ENCODE results near the gene CLTCL1.
"Not testable (repeated sequence)": the region's sequence is repeated elsewhere in the genome, so short reads cannot be mapped to it uniquely, and the experiment has no call there.

Gene CLTCL1

DNA sequence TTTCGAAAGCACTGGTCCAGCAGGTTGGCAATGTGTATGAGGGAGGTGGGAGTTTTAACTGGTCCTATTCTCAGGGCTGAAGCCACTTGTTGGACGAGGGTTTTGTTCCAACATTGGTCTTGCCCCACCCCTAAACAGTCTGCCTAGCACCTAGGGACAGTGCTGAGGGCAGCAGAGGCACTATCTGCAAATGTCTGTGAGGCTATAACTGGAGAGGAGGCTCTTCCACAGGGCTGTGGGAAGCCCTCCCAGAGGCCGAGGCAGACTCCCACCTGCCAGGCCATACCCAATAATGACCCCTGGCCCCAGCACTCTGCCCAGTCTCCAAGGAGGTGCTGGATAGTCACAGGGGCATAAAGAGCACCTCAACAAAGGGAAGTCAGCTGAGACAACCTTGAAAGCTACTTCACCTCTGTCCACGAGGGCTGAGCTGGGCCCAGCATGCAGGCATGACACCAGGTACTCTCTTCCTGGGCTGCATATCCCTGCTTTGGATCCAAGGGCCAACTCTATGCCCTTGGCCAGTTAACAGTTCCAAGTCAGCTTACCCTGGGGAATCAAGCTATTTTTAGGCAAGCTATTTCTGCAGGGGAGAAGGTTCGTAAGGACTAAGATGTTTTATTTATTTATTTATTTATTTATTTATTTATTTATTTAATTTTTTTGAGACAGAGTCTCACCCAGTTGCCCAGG lies 72.8 kb downstream of the CLTCL1 start:
- no peak for DNase-seq (ENCODE audit: low read depth)

DNA sequence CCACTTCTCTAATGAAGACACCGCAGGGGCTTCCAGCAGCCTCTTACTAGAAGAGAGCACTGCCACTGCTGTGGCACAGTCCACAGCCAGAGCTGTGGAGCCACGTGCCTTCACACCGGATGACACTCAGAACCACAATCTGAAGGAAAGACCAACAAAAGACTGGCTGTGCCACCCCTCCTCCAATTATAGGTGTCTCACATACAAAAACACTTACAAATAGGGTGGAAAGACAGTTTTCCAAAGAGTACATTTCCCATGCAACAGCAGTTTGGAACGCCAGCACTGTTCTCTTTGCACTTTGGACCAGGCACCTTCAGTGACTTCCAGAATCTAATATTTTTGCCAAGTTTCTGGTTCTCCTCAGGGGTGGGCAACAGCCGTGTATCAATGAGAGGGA lies 74.9 kb downstream of the CLTCL1 start:
- DNase-seq (ENCODE audit: low read depth), result no peak

DNA sequence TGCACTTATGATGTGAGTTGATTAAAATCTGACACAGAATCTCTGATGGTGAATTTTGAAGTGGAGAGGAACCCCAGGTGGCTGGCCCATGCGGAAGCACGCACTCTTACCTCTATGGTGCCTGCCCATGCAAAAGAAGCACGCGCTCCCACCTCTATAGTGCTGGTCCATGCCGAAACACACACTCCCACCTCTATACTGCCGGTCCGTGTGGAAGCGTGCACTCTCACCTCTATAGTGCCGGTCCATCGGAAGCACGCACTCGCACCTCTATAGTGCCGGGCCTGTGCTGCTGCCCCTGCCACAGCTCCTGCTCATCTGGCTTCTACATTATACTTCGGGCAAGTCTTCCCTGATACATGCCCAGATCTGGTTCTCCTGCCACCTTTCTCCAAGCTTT lies 76.2 kb downstream of the CLTCL1 start:
- DNase-seq (ENCODE audit: low read depth), result no peak

- no peak for DNase-seq (ENCODE audit: low read depth)
Measured at GRCh38 chr22:19214078-19214473, 77.4 kb downstream of the CLTCL1 start.

DNA sequence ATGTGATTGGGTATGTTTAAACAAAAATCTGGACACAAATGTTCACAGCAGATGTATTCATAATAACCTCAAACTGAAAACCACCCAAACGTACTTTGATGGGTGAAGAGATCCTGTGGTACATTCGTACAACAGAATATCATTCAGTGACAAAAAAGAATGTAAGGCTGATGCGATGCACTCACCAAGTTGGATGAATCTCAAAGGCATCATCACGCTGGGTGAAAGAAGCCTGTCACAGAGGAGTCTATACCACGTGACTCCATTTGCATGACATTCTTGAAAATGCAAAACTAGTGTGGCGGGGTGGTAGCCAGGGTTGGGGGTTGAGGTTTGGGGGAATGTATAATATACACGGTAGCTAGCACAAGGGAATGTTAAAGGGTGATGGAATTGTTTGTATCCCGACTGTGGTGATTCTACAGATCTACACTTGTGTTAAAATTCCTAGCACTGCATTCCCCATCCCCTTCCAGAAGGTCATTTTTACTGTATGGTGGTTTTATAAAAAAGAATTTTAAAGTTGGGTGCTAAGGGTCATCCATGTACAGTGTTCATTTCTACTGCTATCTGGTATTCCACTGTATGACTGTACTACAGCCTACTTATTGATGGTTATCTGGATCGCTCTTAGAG lies 78.0 kb downstream of the CLTCL1 start:
- no peak for DNase-seq (ENCODE audit: low read depth)

DNA sequence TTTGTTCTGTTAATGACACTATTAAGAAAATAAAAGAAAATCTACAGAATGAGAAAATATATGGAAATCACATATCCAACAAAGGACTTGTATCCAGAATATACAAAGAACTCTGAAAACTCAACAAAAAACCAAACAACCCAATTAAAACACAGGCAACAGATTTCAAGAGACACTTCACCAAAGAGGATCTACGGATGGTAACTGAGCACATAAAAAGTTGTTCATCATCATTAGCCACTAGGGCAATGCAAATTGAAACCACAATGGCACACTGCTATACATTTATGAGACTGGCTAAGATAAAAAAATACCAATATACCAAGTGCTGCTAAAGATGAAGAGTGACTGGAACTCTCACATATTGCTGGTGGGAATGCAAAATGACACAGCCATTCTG lies 78.5 kb downstream of the CLTCL1 start:
- DNase-seq (ENCODE audit: low read depth), result no peak

DNA sequence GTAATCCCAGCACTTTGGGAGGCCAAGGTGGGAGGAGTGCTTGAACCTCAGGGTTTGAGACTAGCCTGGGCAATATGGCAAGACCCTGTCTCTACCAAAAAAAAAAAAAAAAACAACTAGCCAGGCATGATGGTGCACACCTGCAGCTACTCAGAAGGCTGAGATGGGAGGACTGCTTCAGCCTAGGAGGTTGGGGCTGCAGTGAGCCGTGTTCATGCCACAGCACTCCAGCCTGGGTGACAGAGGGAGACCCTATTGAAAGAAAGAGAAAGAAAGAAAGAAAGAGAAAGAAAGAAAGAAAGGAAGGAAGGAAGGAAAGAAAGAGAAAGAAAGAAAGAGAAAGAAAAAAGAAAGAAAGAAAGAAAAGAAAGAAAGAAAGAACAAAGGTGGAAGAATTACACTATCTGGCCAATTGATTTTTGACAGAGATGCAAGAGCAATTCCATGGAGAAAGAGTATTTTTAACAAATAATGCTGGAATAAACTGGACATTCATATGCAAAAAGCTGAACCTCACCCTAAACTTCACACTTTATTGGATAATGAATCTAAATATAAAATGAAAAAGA lies 79.1 kb downstream of the CLTCL1 start:
- DNase-seq (ENCODE audit: low read depth), result no peak

DNA sequence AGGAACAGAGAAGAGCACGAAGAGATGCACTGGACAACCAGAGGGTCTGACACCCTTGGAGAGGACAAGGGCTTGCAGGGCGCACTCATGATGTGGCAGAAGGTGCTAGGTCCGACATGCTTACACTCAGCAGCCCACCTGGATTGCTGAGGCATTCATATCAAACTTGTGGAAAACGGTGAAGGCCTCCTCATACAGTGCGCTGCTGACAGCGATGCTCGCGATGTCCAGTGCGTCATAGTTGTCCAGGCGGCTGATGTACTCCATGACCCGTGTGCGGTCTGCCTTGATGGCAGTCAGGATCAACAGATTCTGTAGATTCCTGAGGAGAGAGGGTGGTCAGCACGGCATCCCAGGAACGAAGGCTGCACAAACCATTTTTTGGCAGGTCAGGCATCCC lies 81.3 kb downstream of the CLTCL1 start:
- DNase-seq (ENCODE audit: low read depth), result no peak

DNA sequence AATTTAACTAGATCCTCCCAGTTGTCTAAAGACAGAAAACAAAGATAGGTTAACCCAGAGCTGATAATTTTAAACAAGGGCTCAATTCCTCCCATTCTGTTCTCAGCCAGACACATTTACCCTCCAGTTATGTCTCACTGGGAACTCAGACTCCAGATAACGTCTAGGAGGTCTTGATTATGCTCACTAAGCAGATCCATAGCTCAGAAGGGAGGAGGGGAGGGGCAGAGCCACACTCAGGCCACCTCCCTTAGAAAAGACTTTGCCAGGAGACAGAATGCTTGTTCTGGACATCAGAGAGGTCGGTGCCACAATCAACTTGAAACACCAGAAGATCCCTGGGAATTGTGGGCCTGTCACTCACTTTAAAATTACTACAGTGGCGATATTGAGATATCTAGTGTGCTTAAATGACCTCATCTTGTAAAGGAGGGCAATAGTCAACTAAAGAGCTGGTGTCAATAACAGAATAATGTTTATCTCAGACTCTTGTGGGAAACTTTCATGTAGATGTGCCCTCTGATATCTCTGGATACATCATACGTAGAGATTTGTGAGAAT lies 83.2 kb downstream of the CLTCL1 start:
- no peak for DNase-seq (ENCODE audit: low read depth)

DNA sequence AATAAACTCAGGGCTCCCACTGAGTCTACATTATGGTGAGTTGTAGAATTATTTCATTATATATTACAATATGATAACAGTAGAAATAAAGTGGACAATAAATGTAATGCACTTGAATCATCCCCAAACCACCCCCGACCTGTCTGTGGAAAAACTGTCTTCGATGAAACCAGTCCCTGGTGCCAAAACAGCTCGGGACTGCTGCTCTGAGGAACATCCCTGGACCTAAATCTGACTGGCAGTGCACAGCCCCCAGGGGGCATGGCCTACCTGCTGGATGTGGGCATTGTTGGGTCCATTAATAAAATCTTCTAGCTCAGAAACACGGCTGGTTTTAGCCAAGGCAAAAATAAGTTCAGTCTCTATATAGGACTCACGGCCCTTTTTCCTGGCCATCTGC lies 83.6 kb downstream of the CLTCL1 start:
- no peak for DNase-seq (ENCODE audit: low read depth)

DNA sequence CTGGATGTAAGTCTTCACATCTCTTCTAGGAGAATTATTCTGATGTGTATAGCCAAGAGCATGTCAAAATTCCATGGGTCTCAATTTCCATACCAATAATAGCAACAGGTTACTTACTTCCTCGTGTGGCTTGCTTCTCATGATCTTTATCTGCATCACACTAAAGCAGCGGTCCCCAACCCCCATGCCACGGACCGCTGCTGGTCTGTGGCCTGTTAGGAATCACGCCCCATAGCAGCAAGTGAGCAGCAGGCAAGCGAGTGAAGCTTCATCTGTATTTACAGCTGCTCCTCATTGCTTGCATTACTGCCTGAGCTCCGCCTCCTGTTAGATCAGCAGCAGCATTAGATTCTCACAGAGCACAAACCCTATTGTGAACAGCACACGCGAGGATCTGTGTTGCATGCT lies 84.1 kb downstream of the CLTCL1 start:
- DNase-seq (ENCODE audit: low read depth), result no peak

DNA sequence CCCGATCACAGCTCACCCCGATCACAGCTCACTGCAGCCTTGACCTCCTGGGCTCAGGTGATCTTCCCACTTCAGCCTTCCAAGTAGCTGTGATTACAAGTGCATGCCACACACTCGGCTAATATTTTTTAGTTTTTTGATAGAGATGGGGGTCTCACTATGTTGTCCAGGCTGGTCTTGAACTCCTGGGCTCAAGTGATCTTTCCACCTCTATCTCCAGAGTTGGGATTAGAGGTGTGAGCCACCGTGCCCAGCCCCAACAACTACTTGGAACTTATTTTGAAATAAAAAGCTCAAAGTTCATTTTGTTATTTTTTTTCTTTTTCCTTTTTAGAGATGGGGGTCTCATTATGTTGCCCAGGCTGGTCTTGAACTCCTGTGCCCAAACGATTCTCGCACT lies 85.2 kb downstream of the CLTCL1 start:
- DNase-seq (ENCODE audit: low read depth), result no peak

GRCh38 chr22:19204640-19205039 lies 86.9 kb downstream of the CLTCL1 start:
- DNase-seq (ENCODE audit: low read depth), result no peak

- no peak for DNase-seq (ENCODE audit: low read depth)
Measured at GRCh38 chr22:19203834-19204233, 87.7 kb downstream of the CLTCL1 start.

- not testable (repeated sequence) for DNase-seq (ENCODE audit: low read depth)
Measured at GRCh38 chr22:19202799-19203186, 88.7 kb downstream of the CLTCL1 start.

DNA sequence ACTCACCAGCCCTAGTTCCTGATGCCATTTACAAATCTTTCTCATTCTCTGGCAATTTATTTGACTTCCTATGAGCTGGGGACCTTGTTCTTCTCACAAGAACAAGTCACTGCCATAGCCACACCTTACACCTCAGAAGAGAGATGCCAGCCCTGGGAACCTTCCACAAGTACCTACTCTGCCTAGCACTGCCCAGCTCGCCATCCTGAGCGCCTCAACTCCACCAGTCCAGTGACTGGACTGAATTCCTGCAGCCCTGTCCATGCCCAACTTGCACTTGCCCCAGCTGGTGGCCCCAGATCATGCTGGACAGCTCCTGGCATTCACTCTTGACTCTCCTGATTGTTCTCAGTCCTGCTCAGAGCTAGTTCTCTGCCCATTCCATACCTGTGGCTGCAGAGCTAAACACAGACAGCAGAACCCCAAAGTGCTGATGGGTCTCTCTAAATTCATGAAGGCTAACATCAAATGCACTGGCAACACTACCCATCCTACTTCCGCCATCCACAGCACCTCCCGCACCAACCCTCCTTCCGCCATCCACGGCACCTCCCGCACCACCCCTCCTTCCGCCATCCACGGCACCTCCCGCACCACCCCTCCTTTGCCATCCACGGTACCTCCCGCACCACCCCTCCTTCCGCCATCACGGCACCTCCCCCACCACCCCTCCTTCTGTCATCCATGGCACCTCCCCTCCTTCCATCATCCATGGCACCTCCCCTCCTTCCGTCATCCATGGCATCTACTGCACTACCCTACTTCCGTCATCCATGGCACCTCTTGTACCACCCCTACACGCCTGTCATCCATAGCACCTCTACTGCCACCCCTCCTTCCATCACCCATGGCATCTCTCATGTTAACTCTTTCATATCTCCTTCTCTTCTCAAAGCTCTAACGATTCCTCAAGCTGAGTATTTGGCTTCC lies 89.4 kb downstream of the CLTCL1 start:
- DNase-seq (ENCODE audit: low read depth), result no peak

- no peak for DNase-seq (ENCODE audit: low read depth)
Measured at GRCh38 chr22:19201130-19201868, 90.2 kb downstream of the CLTCL1 start.

DNA sequence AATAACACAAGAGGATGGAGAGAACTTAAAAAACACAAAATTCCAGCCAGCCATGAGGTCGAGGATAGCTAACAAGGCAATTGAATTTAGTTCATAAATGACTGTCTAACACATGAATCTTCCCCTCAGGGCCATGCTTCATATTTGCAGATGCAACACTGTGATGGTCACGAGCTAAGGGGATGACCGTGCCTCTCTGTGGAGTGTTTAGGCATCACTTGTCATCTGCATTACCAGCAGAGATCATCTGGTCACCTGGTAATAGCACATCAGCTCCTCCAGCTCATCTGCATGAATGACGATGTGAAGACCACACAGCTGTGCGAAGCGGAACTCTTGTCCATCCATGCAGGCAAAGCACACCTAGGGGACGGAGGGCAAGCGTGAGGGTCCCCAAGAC lies 92.0 kb downstream of the CLTCL1 start:
- no peak for DNase-seq (ENCODE audit: low read depth)

DNA sequence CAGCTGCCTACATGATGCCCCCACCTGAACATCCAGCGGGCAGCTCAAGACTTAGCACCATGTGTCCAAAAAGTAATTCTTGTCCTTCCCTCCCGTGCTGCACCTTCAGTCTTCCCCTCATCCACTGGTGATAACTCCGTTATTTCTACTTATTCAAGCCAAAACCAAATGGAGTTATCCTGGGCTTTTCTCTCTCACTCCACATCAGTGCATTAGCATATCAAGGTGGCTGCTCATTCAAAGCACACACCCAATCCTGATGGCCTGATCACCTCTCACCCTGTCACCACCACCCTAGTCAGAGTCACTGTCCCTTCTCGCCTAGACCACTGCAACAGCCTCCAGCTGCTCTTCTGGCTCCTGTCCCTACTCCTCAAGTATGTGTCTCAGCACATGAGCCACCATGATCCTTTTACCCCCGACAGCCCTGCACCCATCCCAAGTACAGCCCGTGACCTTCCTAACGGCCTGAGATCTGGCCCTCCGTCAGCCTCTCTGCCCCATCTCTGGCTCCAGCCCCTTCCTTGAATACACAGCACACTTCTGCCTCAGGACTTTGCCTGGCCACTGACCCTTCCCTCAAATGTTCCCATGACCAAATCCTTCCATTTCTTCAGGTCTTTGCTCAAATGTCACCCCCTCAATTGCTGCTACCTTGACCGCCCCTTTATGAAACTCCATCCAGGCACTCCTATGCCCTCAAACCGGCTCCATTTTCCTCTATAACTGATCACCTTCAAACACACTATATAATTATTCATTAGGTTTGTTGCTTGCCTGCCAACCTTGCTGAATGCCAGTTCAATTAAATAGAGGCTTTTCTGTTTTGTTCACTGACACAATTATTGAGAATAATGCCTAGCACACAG lies 93.3 kb downstream of the CLTCL1 start:
- DNase-seq (ENCODE audit: low read depth), result no peak

DNA sequence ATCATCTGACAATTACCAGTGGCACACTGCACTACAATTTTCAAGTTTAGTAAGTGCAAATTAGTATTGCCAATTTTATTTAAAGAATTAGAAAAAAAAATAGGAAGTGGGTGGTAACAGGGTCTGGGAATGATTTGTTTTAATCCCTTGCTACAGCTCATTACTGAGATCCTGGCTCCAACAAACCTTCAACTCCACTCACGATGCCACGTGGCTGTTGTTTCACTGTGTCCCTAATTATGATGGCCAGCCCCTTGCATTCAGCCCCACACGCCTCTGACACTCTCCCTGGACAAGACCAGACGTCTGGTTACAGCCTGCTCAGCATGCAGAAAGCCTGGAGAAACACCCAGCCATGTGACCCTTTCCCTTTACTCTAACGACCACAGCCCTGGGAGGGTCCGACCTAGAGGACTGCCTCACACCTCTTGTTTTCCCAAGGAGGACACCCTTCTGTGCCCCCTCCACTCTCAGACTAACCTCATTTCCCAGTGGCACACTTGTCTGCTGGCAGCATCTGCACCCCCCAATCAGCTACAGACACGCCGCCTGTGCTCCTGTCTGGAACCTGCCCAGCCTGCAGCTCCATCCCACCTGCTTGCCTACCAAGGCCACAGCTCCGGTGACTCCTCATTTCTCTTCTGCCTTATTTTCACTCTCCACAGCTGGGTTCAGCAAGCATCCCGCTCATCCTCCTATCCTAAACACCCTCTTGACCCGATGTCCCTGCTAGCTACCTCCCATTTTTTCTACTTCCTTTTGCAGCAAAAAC lies 94.5 kb downstream of the CLTCL1 start:
- no peak for DNase-seq (ENCODE audit: low read depth)

Measured in stimulated activated CD8-positive, alpha-beta memory T cell treated with anti-CD3 and anti-CD28 coated beads, Interleukin-4, amount 100 ng/mL, for 24 hours (primary cell).